ENCODE results near the gene TM7SF2.

Gene TM7SF2

GRCh38 chr11:65131417-65131776 is 19.7 kb downstream of the TM7SF2 start:
- peak overlapping the region; percentile 100 for H3K4me2 ChIP-seq (ENCODE audit: low read length)
- H3K36me3 ChIP-seq (replicated peaks; ENCODE audit: low read depth, low read length): peaks cover 59% of the 10 kb centered on the region
- no peaks in the 10 kb centered on the region for H3K27me3 ChIP-seq (ENCODE audit: low read depth, low read length)
- no peaks in the 10 kb centered on the region for H3K9me3 ChIP-seq (ENCODE audit: insufficient read depth, low read length)
- H3K27ac ChIP-seq (ENCODE audit: low read length): peak overlapping the region; percentile 99
- peaks cover 47% of the 10 kb centered on the region for H3K79me2 ChIP-seq (ENCODE audit: low read length)
- TF ChIP-seq EZH2phosphoT487 (IDR thresholded peaks at IDR 0.05; ENCODE audit: low read depth) (no peak), CTCF (IDR thresholded peaks at IDR 0.05; ENCODE audit: low read depth, low read length) (no peak)
- H2AFZ ChIP-seq (ENCODE audit: low read depth, low read length): no peak overlapping the region
- H3K9ac ChIP-seq (ENCODE audit: low read length): peak overlapping the region; percentile 99
- H3K4me1 ChIP-seq (ENCODE audit: low read length): peaks cover 36% of the 10 kb centered on the region
- no peaks in the 10 kb centered on the region for H4K20me1 ChIP-seq (ENCODE audit: insufficient read depth, low read length)
- peak overlapping the region; percentile 93 for H3K4me3 ChIP-seq (ENCODE audit: low read length)

GRCh38 chr11:65131895-65132237 is 20.2 kb downstream of the TM7SF2 start:
- no peaks in the 10 kb centered on the region for H4K20me1 ChIP-seq (ENCODE audit: insufficient read depth, low read length)
- H3K4me1 ChIP-seq (ENCODE audit: low read length): peaks cover 36% of the 10 kb centered on the region
- peak overlapping the region; percentile 99 for H3K9ac ChIP-seq (ENCODE audit: low read length)
- no peak overlapping the region for H2AFZ ChIP-seq (ENCODE audit: low read depth, low read length)
- H3K4me3 ChIP-seq (ENCODE audit: low read length): peak overlapping the region; percentile 93
- H3K79me2 ChIP-seq (ENCODE audit: low read length): peaks cover 47% of the 10 kb centered on the region
- TF ChIP-seq EZH2phosphoT487 (IDR thresholded peaks at IDR 0.05; ENCODE audit: low read depth): no peak
- no peak for TF ChIP-seq CTCF (IDR thresholded peaks at IDR 0.05; ENCODE audit: low read depth, low read length)
- peaks cover 54% of the 10 kb centered on the region for H3K36me3 ChIP-seq (replicated peaks; ENCODE audit: low read depth, low read length)
- no peaks in the 10 kb centered on the region for H3K27me3 ChIP-seq (ENCODE audit: low read depth, low read length)
- H3K9me3 ChIP-seq (ENCODE audit: insufficient read depth, low read length): no peaks in the 10 kb centered on the region
- peak overlapping the region; percentile 99 for H3K27ac ChIP-seq (ENCODE audit: low read length)
- H3K4me2 ChIP-seq (ENCODE audit: low read length): peak overlapping the region; percentile 100

GRCh38 chr11:65132238-65132987 is 20.7 kb downstream of the TM7SF2 start:
- Histone ChIP-seq H3K4me1 (ENCODE audit: low read length) (peaks cover 36% of the 10 kb centered on the region), H3K9me3 (ENCODE audit: insufficient read depth, low read length) (no peaks in the 10 kb centered on the region), H3K4me3 (ENCODE audit: low read length) (peak overlapping the region; percentile 93), H3K9ac (ENCODE audit: low read length) (peak overlapping the region; percentile 99), H3K79me2 (ENCODE audit: low read length) (peaks cover 47% of the 10 kb centered on the region), H3K27ac (ENCODE audit: low read length) (peak overlapping the region; percentile 99), H3K36me3 (replicated peaks; ENCODE audit: low read depth, low read length) (peaks cover 51% of the 10 kb centered on the region), H3K27me3 (ENCODE audit: low read depth, low read length) (no peaks in the 10 kb centered on the region), H3K4me2 (ENCODE audit: low read length) (peak overlapping the region; percentile 100), H4K20me1 (ENCODE audit: insufficient read depth, low read length) (no peaks in the 10 kb centered on the region), H2AFZ (ENCODE audit: low read depth, low read length) (no peak overlapping the region)
- TF ChIP-seq CTCF (IDR thresholded peaks at IDR 0.05; ENCODE audit: low read depth, low read length): no peak
- TF ChIP-seq EZH2phosphoT487 (IDR thresholded peaks at IDR 0.05; ENCODE audit: low read depth): no peak

GRCh38 chr11:65132988-65133700 is 21.5 kb downstream of the TM7SF2 start:
- peak overlapping the region; percentile 99 for H3K27ac ChIP-seq (ENCODE audit: low read length)
- H3K4me1 ChIP-seq (ENCODE audit: low read length): peaks cover 36% of the 10 kb centered on the region
- peak overlapping the region; percentile 93 for H3K4me3 ChIP-seq (ENCODE audit: low read length)
- peak overlapping the region; percentile 99 for H3K9ac ChIP-seq (ENCODE audit: low read length)
- H4K20me1 ChIP-seq (ENCODE audit: insufficient read depth, low read length): no peaks in the 10 kb centered on the region
- H3K27me3 ChIP-seq (ENCODE audit: low read depth, low read length): no peaks in the 10 kb centered on the region
- peaks cover 47% of the 10 kb centered on the region for H3K79me2 ChIP-seq (ENCODE audit: low read length)
- H3K36me3 ChIP-seq (replicated peaks; ENCODE audit: low read depth, low read length): peaks cover 44% of the 10 kb centered on the region
- no peak overlapping the region for H2AFZ ChIP-seq (ENCODE audit: low read depth, low read length)
- peak overlapping the region; percentile 100 for H3K4me2 ChIP-seq (ENCODE audit: low read length)
- H3K9me3 ChIP-seq (ENCODE audit: insufficient read depth, low read length): no peaks in the 10 kb centered on the region
- TF ChIP-seq EZH2phosphoT487 (IDR thresholded peaks at IDR 0.05; ENCODE audit: low read depth) (no peak), CTCF (IDR thresholded peaks at IDR 0.05; ENCODE audit: low read depth, low read length) (no peak)

Data from OCI-LY3 (cell line).